Measurements from ENCODE around the gene LDAF1. TPM values are rescaled to one million over a fixed set of nuclear protein-coding genes. Genes with fewer than 3 reads are reported as not detected.

The LDAF1 gene
- total RNA-seq, 4 donors from 2014 or later: 10.5 to 88.6 (median 51.4) TPM

DNA sequence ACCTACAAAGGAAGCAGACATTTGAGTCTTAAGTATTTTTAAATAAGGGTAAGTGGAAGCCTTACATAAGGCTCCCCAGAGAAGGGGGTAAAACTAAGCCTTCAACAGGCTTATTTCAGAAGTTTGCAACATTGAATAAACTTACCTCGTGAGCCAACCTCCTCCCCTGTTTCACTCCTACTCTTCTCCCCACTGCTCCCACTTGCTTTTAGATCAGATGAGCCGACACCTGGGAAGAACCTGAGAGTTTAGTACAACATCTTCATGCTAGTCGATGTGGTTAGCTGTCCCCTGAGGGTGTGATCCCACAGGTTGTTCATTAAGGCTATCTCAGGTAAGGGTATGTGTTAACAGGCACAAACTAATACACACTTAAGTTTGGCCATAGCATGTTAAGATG, 39.1 kb downstream of the LDAF1 start:
- H3K4me1 ChIP-seq: no peaks in the 10 kb centered on the region
- H3K9me3 ChIP-seq: no peaks in the 10 kb centered on the region
- no peaks in the 10 kb centered on the region for H3K36me3 ChIP-seq
- H3K4me3 ChIP-seq: no peak overlapping the region
- no peak overlapping the region for H3K27ac ChIP-seq
- TF ChIP-seq CTCF (IDR thresholded peaks at IDR 0.05) (no peak), POLR2A (IDR thresholded peaks at IDR 0.05) (no peak)
- intact Hi-C loops (cut with DNase I; ENCODE audit: low total_unique reads): no loop called here
- no peak for DNase-seq
- no peaks in the 10 kb centered on the region for H3K27me3 ChIP-seq

DNA sequence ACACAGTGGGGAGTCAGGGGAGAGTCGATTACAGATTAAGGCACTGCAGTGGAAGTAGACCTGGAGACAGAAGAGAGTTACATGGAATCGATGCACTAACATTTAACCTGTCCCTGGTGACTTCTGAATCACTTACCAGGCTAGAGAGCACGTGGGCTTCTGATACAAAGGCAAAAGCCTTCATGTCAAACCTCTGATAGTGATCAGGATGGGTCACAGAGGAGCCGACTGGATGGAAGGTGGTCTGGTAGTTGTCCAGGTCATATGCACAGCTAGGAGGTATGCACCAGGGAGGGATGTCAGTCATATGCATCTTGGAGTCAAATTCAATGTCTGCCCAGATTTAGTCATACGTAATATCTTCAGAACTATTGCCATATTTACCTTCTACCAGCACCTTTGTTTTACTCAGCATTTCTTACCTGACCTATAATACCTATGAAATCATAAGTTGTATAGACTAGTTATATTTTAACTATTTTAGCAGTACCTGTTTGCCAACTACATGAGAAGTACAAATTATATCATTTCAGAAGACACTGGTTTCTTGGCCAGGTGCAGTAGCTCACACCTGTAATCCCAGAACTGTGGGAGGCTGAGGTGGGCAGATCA, 41.2 kb downstream of the LDAF1 start:
- DNase-seq: no peak
- Histone ChIP-seq H3K36me3 (no peaks in the 10 kb centered on the region), H3K27ac (no peak overlapping the region), H3K4me3 (no peak overlapping the region), H3K27me3 (no peaks in the 10 kb centered on the region), H3K9me3 (no peaks in the 10 kb centered on the region), H3K4me1 (no peaks in the 10 kb centered on the region)
- intact Hi-C loops (cut with DNase I; ENCODE audit: low total_unique reads): no loop called here
- TF ChIP-seq POLR2A (IDR thresholded peaks at IDR 0.05) (no peak), CTCF (IDR thresholded peaks at IDR 0.05) (no peak)

DNA sequence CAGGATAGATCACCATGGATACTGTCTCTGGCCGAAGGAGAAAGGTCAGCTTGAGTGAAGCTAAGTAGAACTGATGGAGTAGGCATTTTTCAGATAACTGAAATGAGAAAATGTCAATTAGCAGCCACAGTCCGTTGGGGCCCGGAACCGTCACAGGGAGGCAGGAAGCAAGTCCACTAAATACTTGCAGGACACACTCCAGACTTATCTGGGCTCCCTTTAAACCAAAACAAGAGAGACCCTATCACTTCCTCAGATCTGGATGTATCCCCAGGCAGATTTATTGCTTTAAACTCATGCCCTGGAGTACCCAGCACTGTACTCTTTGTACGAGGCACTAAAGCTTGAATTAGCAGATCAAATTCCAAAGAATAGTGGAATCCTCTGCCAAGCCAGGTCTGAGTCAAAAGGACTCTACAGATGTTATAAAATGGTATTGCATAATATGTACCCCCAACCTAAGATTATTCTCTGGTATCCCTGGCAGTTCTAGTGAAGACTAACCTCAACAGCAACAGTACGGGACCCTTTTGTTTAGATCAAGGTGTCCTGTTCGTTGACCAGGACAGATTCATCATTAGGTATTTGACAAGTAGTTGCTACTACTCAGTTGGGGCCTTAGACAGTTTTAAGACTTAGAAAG, 44.8 kb downstream of the LDAF1 start:
- H3K27me3 ChIP-seq: no peaks in the 10 kb centered on the region
- no peak for TF ChIP-seq CTCF (IDR thresholded peaks at IDR 0.05)
- no peak for TF ChIP-seq POLR2A (IDR thresholded peaks at IDR 0.05)
- intact Hi-C loops (cut with DNase I; ENCODE audit: low total_unique reads): no loop called here
- H3K9me3 ChIP-seq: no peaks in the 10 kb centered on the region
- no peak overlapping the region for H3K4me3 ChIP-seq
- H3K36me3 ChIP-seq: no peaks in the 10 kb centered on the region
- DNase-seq: no peak
- H3K4me1 ChIP-seq: no peaks in the 10 kb centered on the region
- H3K27ac ChIP-seq: no peak overlapping the region

DNA sequence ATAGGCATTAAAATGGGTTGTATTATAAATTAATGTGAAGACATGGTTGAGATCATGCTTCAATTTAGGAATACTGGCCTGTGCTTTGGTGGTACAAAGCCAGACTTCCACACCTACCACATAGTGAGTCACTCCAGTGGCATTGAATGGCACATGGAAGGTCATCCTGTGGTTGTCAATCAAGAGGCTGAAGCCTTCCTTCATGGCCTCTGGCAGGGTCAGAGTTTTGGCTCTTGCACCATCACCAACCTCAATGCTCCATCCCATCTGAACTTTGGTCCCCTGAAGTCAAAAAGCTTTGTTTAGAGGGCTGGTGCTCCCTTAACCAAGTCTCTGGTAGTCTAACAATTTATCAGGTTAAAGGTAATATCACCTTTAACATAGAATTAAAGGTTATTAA, 46.8 kb downstream of the LDAF1 start:
- no peak overlapping the region for H3K27ac ChIP-seq
- H3K4me3 ChIP-seq: no peak overlapping the region
- H3K9me3 ChIP-seq: no peaks in the 10 kb centered on the region
- no peaks in the 10 kb centered on the region for H3K4me1 ChIP-seq
- no peaks in the 10 kb centered on the region for H3K27me3 ChIP-seq
- TF ChIP-seq POLR2A (IDR thresholded peaks at IDR 0.05): no peak
- no peak for TF ChIP-seq CTCF (IDR thresholded peaks at IDR 0.05)
- no peak for DNase-seq
- no peaks in the 10 kb centered on the region for H3K36me3 ChIP-seq
- intact Hi-C loops (cut with DNase I; ENCODE audit: low total_unique reads): no loop called here

- no peaks in the 10 kb centered on the region for H3K9me3 ChIP-seq
- DNase-seq: no peak
- H3K36me3 ChIP-seq: no peaks in the 10 kb centered on the region
- TF ChIP-seq POLR2A (IDR thresholded peaks at IDR 0.05) (no peak), CTCF (IDR thresholded peaks at IDR 0.05) (no peak)
- H3K27me3 ChIP-seq: no peaks in the 10 kb centered on the region
- intact Hi-C loops (cut with DNase I; ENCODE audit: low total_unique reads): no loop called here
- no peak overlapping the region for H3K27ac ChIP-seq
- no peaks in the 10 kb centered on the region for H3K4me1 ChIP-seq
- H3K4me3 ChIP-seq: no peak overlapping the region
Measured at GRCh38 chr16:21206550-21206949, 48.1 kb downstream of the LDAF1 start.
